Lung (tissue), 12 donors: Measurements from ENCODE around the gene PSMA6. TPM values are rescaled to one million over a fixed set of nuclear protein-coding genes. Genes with fewer than 3 reads are reported as not detected.

ENCODE experiments used
- ATAC-seq: fragments of 200-7000 bp; cut with Tn5 transposase; one replicate; pipeline ENCODE4 v1.9.1; 2020; ENCODE audit warnings: moderate number of reproducible peaks; ENCODE audit not compliant: insufficient read depth, low FRiP score
- DNase-seq, 3 donors: peaks; one replicate each; pipeline ENCODE4 v3.0.0-alpha.2; 2013 to 2017
- H3K27ac ChIP-seq, 2 donors: one replicate each; pipeline ENCODE4 v1.5.1; 2013; ENCODE audit warnings: mild to moderate bottlenecking in 2 of 2, moderate library complexity in 2 of 2, control low read depth in 1 of 2, inconsistent platforms in 1 of 2, low read depth in 1 of 2, low read length in 1 of 2
- H3K27me3 ChIP-seq, 3 donors: one replicate each; pipeline ENCODE4 v1.5.1; 2013; ENCODE audit warnings: low read length in 2 of 3; ENCODE audit not compliant: control insufficient read depth in 3 of 3, insufficient read depth in 3 of 3
- H3K36me3 ChIP-seq, 4 donors: one replicate each; pipeline ENCODE4 v1.5.1; 2013; ENCODE audit warnings: low read length in 4 of 4, mild to moderate bottlenecking in 1 of 4, moderate library complexity in 1 of 4; ENCODE audit not compliant: control insufficient read depth in 4 of 4, insufficient read depth in 4 of 4
- H3K4me1 ChIP-seq, 5 donors: one replicate each; pipeline ENCODE4 v1.5.1; 2013; ENCODE audit warnings: low read length in 5 of 5, mild to moderate bottlenecking in 2 of 5, moderate library complexity in 1 of 5; ENCODE audit not compliant: control insufficient read depth in 5 of 5, insufficient read depth in 5 of 5
- H3K4me3 ChIP-seq: one replicate; pipeline ENCODE4 v1.5.1; 2013; ENCODE audit warnings: mild to moderate bottlenecking, control low read depth, moderate library complexity
- H3K9ac ChIP-seq, 2 donors: one replicate each; pipeline ENCODE4 v1.5.1; 2013; ENCODE audit warnings: low read length in 2 of 2, control low read depth in 1 of 2; ENCODE audit not compliant: insufficient read depth in 1 of 2
- H3K9me3 ChIP-seq, 4 donors: one replicate each; pipeline ENCODE4 v1.5.1; 2013; ENCODE audit warnings: low read length in 3 of 4, mild to moderate bottlenecking in 1 of 4, moderate library complexity in 1 of 4; ENCODE audit not compliant: control insufficient read depth in 4 of 4, insufficient read depth in 3 of 4
- CTCF ChIP-seq: IDR thresholded peaks from 2 replicates; pipeline ENCODE4 v1.5.1; 2012; ENCODE audit warnings: mild to moderate bottlenecking; ENCODE audit errors: control extremely low read depth, extremely low read depth
- WGBS, 2 donors: extraction: QIAGEN DNeasy Blood & Tissue Kit; methylation state at CpG; one replicate each; pipeline ENCODE4 v1.1.7; 2013; 5-methylcytosine and 5-hydroxymethylcytosine counted together
- polyA plus RNA-seq, 2 donors: library from polyadenylated mRNA; stranded (reverse); fragments of 200-250 nt; gene quantifications; one replicate each; pipeline ENCODE4 v1.2.1, GENCODE V29; 2013
- total RNA-seq, 2 donors: library from RNA; depleted of rRNA in 1 of 2; stranded (reverse); fragments of >200 nt in 1 of 2; gene quantifications; one replicate each; pipeline ENCODE4 v1.2.1, GENCODE V29; 2014 to 2021
- donor health status: control.
- donor health status: control.
- donor health status: Bipolar disorder and iron deficiency.
- donor health status: healthy.
- donor health status: DM: yes; HTN: yes; CAD: no.

Gene PSMA6
- total and polyA plus RNA-seq, 4 donors, result 119 to 351 (median 212) TPM

GRCh38 chr14:35339761-35340406 is 47.7 kb downstream of the PSMA6 start:
- peak overlapping the region in 1 of 2 donors; percentile 85 for H3K27ac ChIP-seq
- ATAC-seq (no peak), DNase-seq (peak in 2 of 3 donors; percentile 47 to 53)
- H3K4me3 ChIP-seq, result no peak overlapping the region
- no peak overlapping the region for H3K9ac ChIP-seq
- no peaks in the 10 kb centered on the region for H3K9me3 ChIP-seq
- peaks cover 9 to 48% (median 38%) of the 10 kb centered on the region in 5 donors for H3K4me1 ChIP-seq
- no peaks in the 10 kb centered on the region for H3K27me3 ChIP-seq
- H3K36me3 ChIP-seq, result no peaks in the 10 kb centered on the region
- 13 to 47% methylated on average over 12 of the region's 12 CpGs for WGBS, 2 donors
- no peak for TF ChIP-seq CTCF

- ATAC-seq, result no peak
- Histone ChIP-seq H3K9me3 (no peaks in the 10 kb centered on the region), H3K9ac (peak overlapping the region in 1 of 2 donors; percentile 7), H3K36me3 (no peaks in the 10 kb centered on the region), H3K27ac (peak overlapping the region; percentile 76 to 96), H3K4me1 (peaks cover 5 to 48% (median 34%) of the 10 kb centered on the region in 5 donors), H3K27me3 (no peaks in the 10 kb centered on the region), H3K4me3 (no peak overlapping the region)
- TF ChIP-seq CTCF, result no peak
- DNase-seq, result no peak
- 80 to 87% methylated on average over 14 of the region's 14 CpGs for WGBS, 2 donors
Observed at GRCh38 chr14:35340616-35341453, 48.7 kb downstream of the PSMA6 start.

GRCh38 chr14:35341454-35341750 is 49.2 kb downstream of the PSMA6 start:
- WGBS, 2 donors, result 10 to 30% methylated on average over 4 of the region's 4 CpGs
- H3K4me1 ChIP-seq, result peaks cover 5 to 42% (median 33%) of the 10 kb centered on the region in 5 donors
- no peak for DNase-seq
- TF ChIP-seq CTCF, result no peak
- H3K36me3 ChIP-seq, result no peaks in the 10 kb centered on the region
- H3K9ac ChIP-seq, result peak overlapping the region in 1 of 2 donors; percentile 7
- no peak for ATAC-seq
- peak overlapping the region; percentile 76 to 96 for H3K27ac ChIP-seq
- no peaks in the 10 kb centered on the region for H3K9me3 ChIP-seq
- no peak overlapping the region for H3K4me3 ChIP-seq
- H3K27me3 ChIP-seq, result no peaks in the 10 kb centered on the region
